SK-N-SH (cell line): Measurements from ENCODE around the gene CACNA2D3. TPM values are rescaled to one million over a fixed set of nuclear protein-coding genes. Genes with fewer than 3 reads are reported as not detected.

Experiments
- CTCF ChIA-PET: fragments of 300-600, 350-600 bp; formaldehyde crosslinking; extraction: SDS; loops from one replicate; lab custom pipeline; 2021; lab: Yijun Ruan, JAX
- POLR2A ChIA-PET: fragments of 350-600 bp; sonication (Branson Sonifier 250); formaldehyde crosslinking; extraction: SDS; loops from one replicate; lab custom pipeline; 2020; ENCODE audit warnings: antibody characterized with exemption, inconsistent platforms; lab: Yijun Ruan, JAX
- DNase-seq: peaks from one replicate; pipeline ENCODE4 v3.0.0; 2012
- H2AFZ ChIP-seq: fragments of 200-600 bp; sonication (generic); 2 replicates; pipeline ENCODE4 v1.8.1; 2016; ENCODE audit warnings: antibody characterized with exemption, mild to moderate bottlenecking, low read depth
- H3F3A ChIP-seq: fragments of 200-600 bp; sonication (generic); replicated peaks from 2 replicates; pipeline ENCODE3; 2016; ENCODE audit warnings: antibody characterized with exemption, mild to moderate bottlenecking; ENCODE audit not compliant: insufficient read depth
- H3K27ac ChIP-seq, 2 experiments: fragments of 200-500 bp in 1 of 2; fragments of 200-600 bp in 1 of 2; sonication (Bioruptor generic) in 1 of 2; sonication (generic), shearing (Covaris generic) in 1 of 2; 2 replicates each; pipeline versions ENCODE4 v1.5.1 to v1.6.1; 2014 to 2016; ENCODE audit warnings: low read depth in 2 of 2, inconsistent platforms in 1 of 2, low read length in 1 of 2, mild to moderate bottlenecking in 1 of 2, mixed read lengths in 1 of 2
- H3K27me3 ChIP-seq: fragments of 200-600 bp; sonication (generic), shearing (Covaris generic); 2 replicates; pipeline ENCODE4 v1.6.1; 2016; ENCODE audit warnings: mixed run types; ENCODE audit not compliant: insufficient read depth
- H3K36me3 ChIP-seq, 2 experiments: fragments of 200-500 bp in 1 of 2; fragments of 200-600 bp in 1 of 2; sonication (Bioruptor generic) in 1 of 2; sonication (generic) in 1 of 2; replicated peaks in 1 of 2; 2 replicates each; pipeline versions ENCODE3 to v1.5.1; 2014 to 2016; ENCODE audit warnings: low read length in 1 of 2, mild to moderate bottlenecking in 1 of 2; ENCODE audit not compliant: insufficient read depth in 2 of 2, control insufficient read depth in 1 of 2
- H3K4me1 ChIP-seq, 2 experiments: fragments of 200-500 bp in 1 of 2; fragments of 200-600 bp in 1 of 2; sonication (Bioruptor generic) in 1 of 2; sonication (generic), shearing (Covaris generic) in 1 of 2; 2 replicates each; pipeline versions ENCODE4 v1.5.1 to v1.6.1; 2014 to 2016; ENCODE audit warnings: low read depth in 1 of 2, low read length in 1 of 2, mixed run types in 1 of 2; ENCODE audit not compliant: insufficient read depth in 2 of 2, control insufficient read depth in 1 of 2
- H3K4me2 ChIP-seq: fragments of 200-600 bp; sonication (generic), shearing (Covaris generic); 2 replicates; pipeline ENCODE4 v1.6.1; 2017; ENCODE audit warnings: mixed run types
- H3K4me3 ChIP-seq, 2 experiments: fragments of 200-500 bp in 1 of 2; fragments of 200-600 bp in 1 of 2; sonication (Bioruptor generic) in 1 of 2; sonication (generic), shearing (Covaris generic) in 1 of 2; 2 replicates each; pipeline versions ENCODE4 v1.5.1 to v1.8.1; 2014 to 2016; ENCODE audit warnings: low read depth in 2 of 2, inconsistent platforms in 1 of 2, low read length in 1 of 2, mild to moderate bottlenecking in 1 of 2, mixed read lengths in 1 of 2, moderate library complexity in 1 of 2
- H3K79me2 ChIP-seq: fragments of 200-600 bp; sonication (generic); 2 replicates; pipeline ENCODE4 v1.8.1; 2017; ENCODE audit warnings: mild to moderate bottlenecking; ENCODE audit not compliant: insufficient read depth
- H3K9ac ChIP-seq: fragments of 200-600 bp; sonication (generic); 2 replicates; pipeline ENCODE4 v1.6.1; 2017; ENCODE audit warnings: mixed run types
- H3K9me2 ChIP-seq: fragments of 200-600 bp; sonication (generic); 2 replicates; pipeline ENCODE4 v1.6.1; 2017; ENCODE audit warnings: mixed run types
- H3K9me3 ChIP-seq: fragments of 200-600 bp; sonication (generic); 2 replicates; pipeline ENCODE4 v1.6.1; 2017; ENCODE audit warnings: mixed run types, mild to moderate bottlenecking, moderate library complexity
- H4K20me1 ChIP-seq: fragments of 200-600 bp; sonication (generic); 2 replicates; pipeline ENCODE4 v1.6.1; 2017; ENCODE audit warnings: mild to moderate bottlenecking, mixed run types; ENCODE audit not compliant: insufficient read depth
- ELF1 ChIP-seq: IDR thresholded peaks from 2 replicates; pipeline ENCODE4 v1.4.0; 2012
- FOSL2 ChIP-seq: IDR thresholded peaks from 2 replicates; pipeline ENCODE4 v1.4.0; 2012; ENCODE audit warnings: low read depth, mild to moderate bottlenecking, moderate library complexity, borderline replicate concordance
- FOXM1 ChIP-seq: IDR thresholded peaks from 2 replicates; pipeline ENCODE4 v1.4.0; 2012; ENCODE audit warnings: low read depth, mild to moderate bottlenecking
- GATA2 ChIP-seq: sonication (generic); formaldehyde crosslinking; IDR thresholded peaks from 2 replicates; pipeline ENCODE4 v1.5.0; 2020; ENCODE audit warnings: mild to moderate bottlenecking, missing genetic modification reagents
- MAX ChIP-seq: IDR thresholded peaks from 2 replicates; pipeline ENCODE4 v1.4.0; 2012; ENCODE audit warnings: low read depth
- RAD21 ChIP-seq: IDR thresholded peaks from 2 replicates; pipeline ENCODE4 v1.6.1; 2012; ENCODE audit warnings: mild to moderate bottlenecking, low read length
- RCOR1 ChIP-seq: fragments of 150-350 bp; IDR thresholded peaks from 2 replicates; pipeline ENCODE4 v1.6.1; 2017; ENCODE audit warnings: antibody characterized with exemption, low read length
- REST ChIP-seq: IDR thresholded peaks from 2 replicates; pipeline ENCODE4 v1.6.1; 2012; ENCODE audit warnings: mild to moderate bottlenecking, low read depth, low read length, moderate library complexity
- RFX5 ChIP-seq: IDR thresholded peaks from 2 replicates; pipeline ENCODE4 v1.6.1; 2012; ENCODE audit warnings: mild to moderate bottlenecking, improper control_type of control experiment, low read length
- TAF1 ChIP-seq: IDR thresholded peaks from 2 replicates; pipeline ENCODE4 v1.6.1; 2012; ENCODE audit warnings: low read depth, mild to moderate bottlenecking, low read length, moderate library complexity, borderline replicate concordance
- USF2 ChIP-seq: fragments of 150-350 bp; IDR thresholded peaks from 2 replicates; pipeline ENCODE4 v1.6.1; 2017; ENCODE audit warnings: antibody characterized with exemption, low read length, low read depth, borderline replicate concordance
- YY1 ChIP-seq: IDR thresholded peaks from 2 replicates; pipeline ENCODE4 v1.4.0; 2012; ENCODE audit warnings: low read depth, mild to moderate bottlenecking
- ZBTB33 ChIP-seq: IDR thresholded peaks from 2 replicates; pipeline ENCODE4 v1.4.0; 2012; ENCODE audit warnings: low read depth, borderline replicate concordance
- WGBS: methylation state at CpG from one replicate; pipeline ENCODE4 v1.1.6; 2017; ENCODE audit warnings: low lambda C conversion rate; 5-methylcytosine and 5-hydroxymethylcytosine counted together
- polyA plus RNA-seq, 3 experiments: library from polyadenylated mRNA; depleted of rRNA; stranded (reverse); fragments of >200 nt; gene quantifications; 2 replicates each; pipeline ENCODE4 v1.2.3, GENCODE V29; 2012

Gene CACNA2D3
- polyA plus RNA-seq, 1 of the 3 experiments (the other 2 are of a cell fraction) = 0.15 TPM

GRCh38 chr3:54251705-54252104, 129.4 kb downstream of the CACNA2D3 start:
- no peak overlapping the region for H2AFZ ChIP-seq
- no peaks in the 10 kb centered on the region for H4K20me1 ChIP-seq
- H3K9me3 ChIP-seq = no peaks in the 10 kb centered on the region
- no peak overlapping the region for H3K9ac ChIP-seq
- no peak overlapping the region for H3K27ac ChIP-seq
- no peaks in the 10 kb centered on the region for H3F3A ChIP-seq
- ChIA-PET CTCF (interaction anchor here (1.1 kb wide), 1 partner anchor 105 kb away, joined by 3 read pairs; no protein-coding TSS in a partner anchor), POLR2A (no interaction called here)
- no peaks in the 10 kb centered on the region for H3K79me2 ChIP-seq
- no peak for DNase-seq
- H3K4me1 ChIP-seq = no peaks in the 10 kb centered on the region
- WGBS = 20% methylated on average over 3 of the region's 3 CpGs
- H3K9me2 ChIP-seq = no peaks in the 10 kb centered on the region
- H3K4me2 ChIP-seq = no peak overlapping the region
- H3K4me3 ChIP-seq = no peak overlapping the region
- TF ChIP-seq RAD21 (no peak), MAX (no peak), GATA2 (CRISPR knock-in tag) (no peak), TAF1 (no peak), RFX5 (no peak), REST (no peak)
- H3K27me3 ChIP-seq = no peaks in the 10 kb centered on the region
- H3K36me3 ChIP-seq = no peaks in the 10 kb centered on the region

- H2AFZ ChIP-seq = no peak overlapping the region
- 30% methylated on average over 7 of the region's 7 CpGs for WGBS
- CTCF ChIA-PET = interaction anchor here (0.6 kb wide), 1 partner anchor 172 kb away, joined by 3 read pairs; no protein-coding TSS in a partner anchor
Measured at GRCh38 chr3:54257125-54257720, 134.9 kb downstream of the CACNA2D3 start.

More at GRCh38 chr3:54257125-54257720, 134.9 kb downstream of the CACNA2D3 start:
- H3K27me3 ChIP-seq = no peaks in the 10 kb centered on the region
- TF ChIP-seq FOXM1 (no peak), RCOR1 (no peak), ZBTB33 (no peak), YY1 (no peak), USF2 (no peak), TAF1 (no peak), FOSL2 (no peak), ELF1 (no peak)
- TF ChIP-seq, all 33 proteins: peak for 0
- DNase-seq = no peak
- Histone ChIP-seq H3K4me2 (no peak overlapping the region), H3K79me2 (no peaks in the 10 kb centered on the region), H3K9me3 (no peaks in the 10 kb centered on the region), H4K20me1 (no peaks in the 10 kb centered on the region), H3K4me1 (no peaks in the 10 kb centered on the region), H3K36me3 (no peaks in the 10 kb centered on the region), H3K9me2 (no peaks in the 10 kb centered on the region), H3K9ac (no peak overlapping the region), H3K27ac (no peak overlapping the region), H3F3A (no peaks in the 10 kb centered on the region), H3K4me3 (no peak overlapping the region)
- POLR2A ChIA-PET = no interaction called here
